GM19372 (cell line): ENCODE results near the gene HPSE.

Experiments used
- ATAC-seq: cut with Tn5 transposase; IDR thresholded peaks from one replicate; pipeline ENCODE4 v1.9.1; 2021; ENCODE audit warnings: mild to moderate bottlenecking, low read depth, moderate library complexity; ENCODE audit not compliant: unreplicated experiment

The HPSE gene

GRCh38 chr4:83251447-83251830 is 83.2 kb downstream of the HPSE start:
- ATAC-seq = no peak

- ATAC-seq = no peak
These were observed 83.8 kb downstream of the HPSE start for GRCh38 chr4:83250687-83251446.

- ATAC-seq = no peak
These were observed 86.2 kb downstream of the HPSE start for GRCh38 chr4:83248486-83248885.

DNA sequence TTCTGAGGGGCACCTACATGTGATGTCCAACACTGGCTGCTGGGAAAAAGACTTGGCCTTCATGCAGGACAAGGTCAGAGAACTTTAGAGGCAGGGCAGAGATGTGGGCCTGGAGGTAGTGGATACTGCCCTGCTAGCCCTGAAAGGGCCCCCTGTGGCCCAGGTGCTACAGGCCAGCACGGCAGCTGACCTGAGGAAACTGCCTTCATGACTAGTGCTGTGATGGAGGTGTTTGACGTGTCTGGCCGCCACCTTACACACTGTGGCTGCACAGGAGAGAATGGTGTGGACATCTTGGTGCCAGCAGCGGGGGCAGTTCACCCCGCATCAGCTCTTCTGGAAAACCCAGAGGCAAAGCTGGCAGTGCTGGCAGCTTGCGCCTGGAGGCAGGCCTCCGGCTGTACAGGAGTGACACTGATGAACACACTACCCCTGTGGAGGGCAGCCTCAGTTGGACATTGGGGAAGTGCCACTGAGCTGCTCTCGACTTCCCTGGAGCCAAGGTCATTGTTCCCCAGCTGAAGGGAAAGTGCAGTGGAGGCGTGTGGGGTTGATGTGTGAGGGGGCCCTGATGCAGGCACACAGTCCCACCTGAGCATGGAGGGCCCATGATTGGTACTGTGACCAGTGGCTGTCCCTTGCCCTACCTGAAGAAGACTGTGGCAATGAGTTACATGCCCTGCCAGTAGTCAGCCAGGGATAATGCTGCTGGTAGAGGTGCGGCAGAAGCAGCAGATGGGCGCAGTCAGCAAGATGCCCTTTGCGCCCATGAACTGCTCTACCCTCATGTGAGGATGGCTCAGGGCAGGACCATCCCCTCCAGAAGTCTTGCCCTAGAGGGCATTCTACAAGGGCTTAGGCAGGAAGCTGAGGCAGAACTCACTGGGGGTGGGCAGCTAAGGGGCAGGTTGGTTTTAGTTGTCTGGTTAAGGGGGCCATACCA is 87.0 kb downstream of the HPSE start:
- ATAC-seq = no peak
